HG03457 (cell line): ENCODE data around the gene ANKRD6.
"Not testable (repeated sequence)": the region's sequence is repeated elsewhere in the genome, so short reads cannot be mapped to it uniquely, and the experiment has no call there.

Experiments
- ATAC-seq: cut with Tn5 transposase; IDR thresholded peaks from one replicate; pipeline ENCODE4 v1.9.1; 2021; ENCODE audit warnings: moderate number of reproducible peaks; ENCODE audit not compliant: unreplicated experiment

ANKRD6 gene

DNA sequence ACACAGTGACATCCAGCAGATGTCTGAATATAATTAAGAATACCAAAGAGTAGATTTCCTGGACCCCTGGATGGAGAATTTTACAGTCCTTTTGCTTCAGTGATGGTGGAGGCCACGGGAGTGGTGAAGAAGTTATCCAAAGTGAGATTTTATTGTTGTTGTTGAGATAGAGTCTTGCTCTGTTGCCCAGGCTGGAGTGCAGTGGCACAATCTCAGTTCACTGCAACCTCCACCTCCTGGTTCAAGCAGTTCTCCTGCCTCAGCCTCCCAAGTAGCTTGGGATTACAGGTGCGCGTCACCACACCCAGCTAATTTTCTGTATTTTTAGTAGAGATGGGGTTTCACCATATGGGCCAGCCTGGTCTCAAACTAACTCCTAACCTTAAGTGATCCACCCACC is 208.6 kb downstream of the ANKRD6 start:
- not testable (repeated sequence) for ATAC-seq

GRCh38 chr6:89642956-89643355 is 210.0 kb downstream of the ANKRD6 start:
- ATAC-seq = no peak

DNA sequence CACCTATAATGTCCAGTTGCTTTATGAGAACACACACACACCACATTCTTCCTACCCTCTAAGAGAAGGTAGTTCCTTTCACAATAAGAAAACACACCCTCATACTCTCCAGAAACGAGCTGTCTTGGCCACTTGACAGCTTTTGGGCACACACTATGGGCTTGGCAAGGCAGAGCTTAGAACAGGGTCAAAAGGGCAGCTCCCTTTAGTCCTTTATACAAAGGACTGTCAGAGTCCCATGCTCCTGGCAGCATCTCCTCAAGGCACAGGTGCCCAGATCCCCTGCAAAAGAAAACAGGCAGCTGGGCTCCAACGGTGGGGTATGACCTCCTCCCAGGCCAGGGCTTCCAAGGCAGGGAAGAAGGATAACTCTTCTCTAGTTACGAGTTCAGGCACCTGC is 210.5 kb downstream of the ANKRD6 start:
- ATAC-seq = no peak

- ATAC-seq = no peak
These were observed 211.9 kb downstream of the ANKRD6 start for GRCh38 chr6:89644864-89645263.

DNA sequence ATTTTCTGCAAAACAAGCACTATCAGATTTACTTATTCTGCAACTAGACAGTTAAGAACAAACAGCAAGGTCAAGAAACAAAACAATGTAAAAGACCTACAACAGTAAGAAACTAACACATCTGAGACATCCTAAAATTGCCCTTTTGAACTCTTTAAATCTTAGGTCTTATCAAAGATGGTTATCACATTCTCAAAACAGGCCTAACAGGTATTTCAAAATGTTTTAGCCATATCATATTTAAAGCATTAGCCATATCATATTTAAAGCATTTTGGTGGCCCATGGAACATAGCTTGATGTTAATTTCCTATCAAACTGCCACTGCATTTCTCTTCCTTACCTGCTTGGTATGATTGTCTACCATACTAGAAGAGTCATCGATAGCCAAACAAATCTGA is 216.7 kb downstream of the ANKRD6 start:
- no peak for ATAC-seq

GRCh38 chr6:89650579-89650978 is 217.6 kb downstream of the ANKRD6 start:
- no peak for ATAC-seq

DNA sequence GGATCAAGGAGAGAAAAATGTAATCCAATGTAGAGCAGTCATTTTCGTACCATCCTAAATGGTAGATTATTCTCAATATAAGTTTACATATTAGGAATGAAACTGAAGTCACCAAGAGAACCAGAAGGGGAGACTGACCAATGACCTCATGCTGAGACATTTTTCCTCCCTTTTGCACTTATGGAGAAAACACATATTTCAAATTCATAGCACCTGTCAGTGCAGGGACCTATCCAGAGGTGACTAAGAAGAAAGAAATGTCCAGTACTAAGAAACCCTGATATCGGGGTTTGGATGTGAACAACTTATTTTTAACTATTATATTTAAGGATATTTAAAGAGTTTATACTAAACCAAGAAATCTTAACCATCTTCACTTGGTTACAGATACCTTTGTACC is 222.2 kb downstream of the ANKRD6 start:
- no peak for ATAC-seq

DNA sequence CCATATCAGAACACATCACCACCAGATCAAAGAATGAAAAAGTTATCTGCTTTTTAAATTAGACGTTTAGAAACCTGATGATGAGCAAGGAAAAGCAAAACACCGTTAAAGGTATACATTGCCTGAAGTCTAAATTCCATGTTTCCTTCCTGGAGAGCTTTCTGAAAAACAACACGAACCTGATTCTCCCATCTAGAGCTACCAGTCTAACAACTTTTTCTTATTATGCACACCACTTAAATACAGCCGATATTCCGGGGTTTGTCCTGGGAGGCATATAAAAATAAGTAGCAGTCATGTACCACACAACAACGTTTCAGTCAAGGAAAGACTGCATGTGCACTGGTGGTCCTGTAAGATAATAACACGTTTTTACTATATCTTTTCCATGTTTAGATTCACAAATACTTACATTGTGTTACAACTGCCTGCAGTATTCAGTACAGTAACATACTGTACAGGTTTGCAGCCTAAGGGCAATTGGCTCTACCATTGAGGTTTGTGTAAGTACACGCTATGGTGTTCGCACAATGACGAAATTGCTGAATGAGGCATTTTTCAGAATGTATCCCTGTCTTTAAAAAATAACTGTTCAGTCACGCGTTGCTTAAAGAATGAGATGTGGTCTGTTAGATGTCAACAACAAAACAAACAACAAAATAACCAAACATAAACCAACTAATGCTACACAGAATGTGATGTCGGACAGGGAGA is 224.7 kb downstream of the ANKRD6 start:
- ATAC-seq = no peak

DNA sequence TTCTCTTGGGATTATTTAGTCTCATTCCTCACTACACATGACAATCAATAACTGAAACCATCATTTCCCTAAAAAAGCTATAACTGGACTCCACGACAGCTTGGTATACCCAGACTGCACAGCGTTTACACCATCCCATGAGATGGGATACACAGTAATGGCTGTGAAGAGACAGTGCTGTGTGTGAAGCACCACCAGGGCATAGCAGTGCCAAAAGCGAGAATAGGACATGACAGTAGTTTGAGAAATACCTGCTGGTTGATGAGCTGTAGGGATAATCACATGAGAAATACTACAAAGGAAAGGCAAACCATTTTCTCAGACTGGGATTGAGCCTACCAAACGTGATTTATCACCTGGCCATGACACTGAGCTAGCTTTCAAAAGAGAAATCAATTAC is 228.0 kb downstream of the ANKRD6 start:
- no peak for ATAC-seq

- no peak for ATAC-seq
These were observed 228.6 kb downstream of the ANKRD6 start for GRCh38 chr6:89661559-89661958.

- no peak for ATAC-seq
These were observed 229.8 kb downstream of the ANKRD6 start for GRCh38 chr6:89662659-89663223.

DNA sequence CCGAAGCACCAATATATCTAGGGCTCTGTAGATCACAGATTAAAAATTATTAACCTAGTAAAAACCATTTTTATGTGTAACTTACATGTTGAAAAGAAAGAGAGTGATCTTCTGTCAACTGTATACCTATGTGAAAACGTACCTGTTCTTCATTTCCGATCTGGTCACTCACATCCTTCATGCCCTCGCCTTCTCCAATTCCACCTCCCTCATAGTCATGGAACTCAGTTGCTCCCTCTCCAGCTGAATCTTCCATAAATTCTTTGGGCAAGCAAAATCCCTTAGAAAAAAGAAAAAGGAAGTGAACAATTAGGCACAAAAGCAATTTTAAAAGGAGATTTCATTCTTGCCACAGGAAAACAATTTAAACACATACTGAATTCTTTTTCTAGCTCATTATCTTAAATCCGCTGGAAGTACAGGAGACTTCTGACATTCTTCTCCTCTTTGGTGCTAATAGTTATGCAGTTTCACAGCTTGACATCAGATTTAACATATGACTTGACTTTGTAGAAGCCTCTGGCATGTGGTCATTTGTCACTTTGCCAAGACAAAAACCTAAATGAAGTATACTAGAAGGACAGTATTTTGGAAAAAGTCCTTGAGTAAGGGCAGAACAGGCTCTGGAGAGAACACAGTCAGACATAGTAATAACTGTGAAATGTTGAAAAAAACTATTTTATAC is 235.1 kb downstream of the ANKRD6 start:
- ATAC-seq = no peak

- ATAC-seq = no peak
These were observed 236.1 kb downstream of the ANKRD6 start for GRCh38 chr6:89669002-89669401.

- ATAC-seq = no peak
These were observed 238.1 kb downstream of the ANKRD6 start for GRCh38 chr6:89670935-89671565.

- ATAC-seq = no peak
These were observed 243.2 kb downstream of the ANKRD6 start for GRCh38 chr6:89675949-89676748.

DNA sequence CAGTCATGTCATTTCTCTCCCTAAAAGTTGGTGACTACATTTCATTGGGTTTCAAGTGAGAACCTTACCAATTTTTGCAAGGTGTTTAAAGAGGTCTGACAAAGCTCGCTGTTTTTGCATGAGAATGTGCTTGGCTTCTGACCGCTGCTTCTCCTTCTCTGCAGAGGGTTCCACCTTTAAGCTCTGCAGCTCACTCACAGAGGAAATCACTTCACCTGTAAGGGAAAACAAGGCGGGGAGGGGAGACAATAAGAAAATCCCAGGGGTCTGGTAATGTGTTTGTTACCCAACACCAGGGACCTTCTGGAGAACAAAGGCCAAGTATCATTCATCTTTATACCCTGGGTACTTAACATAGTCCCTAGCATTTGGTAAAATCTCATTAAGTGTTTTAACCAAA is 245.6 kb downstream of the ANKRD6 start:
- ATAC-seq = no peak

- no peak for ATAC-seq
These were observed 246.5 kb downstream of the ANKRD6 start for GRCh38 chr6:89679215-89680120.

GRCh38 chr6:89680150-89680549 is 247.2 kb downstream of the ANKRD6 start:
- no peak for ATAC-seq

DNA sequence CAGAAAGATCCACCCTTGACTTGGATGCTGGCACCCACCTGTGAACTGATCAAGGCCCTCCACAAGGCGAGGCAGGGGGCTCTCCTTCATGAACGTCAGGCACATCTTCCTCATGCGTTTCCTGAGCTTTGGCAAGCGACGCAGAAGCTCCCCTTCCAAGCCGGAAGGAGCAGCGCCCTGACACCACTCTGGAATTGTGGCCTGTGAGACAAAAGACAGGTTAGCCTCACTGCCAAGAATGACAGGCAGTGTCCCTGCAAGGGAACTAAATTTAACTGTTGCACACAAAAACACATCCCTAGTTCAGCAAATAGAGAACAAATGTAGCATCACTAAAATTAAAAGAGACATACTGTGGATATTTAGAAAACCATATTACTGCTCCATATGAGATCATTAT is 247.6 kb downstream of the ANKRD6 start:
- ATAC-seq = no peak

- ATAC-seq = no peak
These were observed 249.1 kb downstream of the ANKRD6 start for GRCh38 chr6:89681983-89682564.
